OCI-LY1 (cell line): ENCODE measurements around the gene CHD5.

Experiments
- H2AFZ ChIP-seq: fragments of 200-600 bp; sonication (generic), shearing (Covaris generic); 2 replicates; pipeline ENCODE4 v1.6.0; 2014; ENCODE audit warnings: antibody characterized with exemption, mild to moderate bottlenecking, low read length
- H3F3A ChIP-seq: fragments of 200-600 bp; sonication (generic), shearing (Covaris generic); 2 replicates; pipeline ENCODE4 v1.6.0; 2014; ENCODE audit warnings: mild to moderate bottlenecking, antibody characterized with exemption, low read length, moderate library complexity; ENCODE audit not compliant: insufficient read depth
- H3K27ac ChIP-seq: fragments of 200-600 bp; sonication (generic); 2 replicates; pipeline ENCODE4 v1.5.1; 2014; ENCODE audit warnings: low read length, mixed run types, mild to moderate bottlenecking, low read depth; ENCODE audit not compliant: poor library complexity, severe bottlenecking
- H3K27me3 ChIP-seq: fragments of 200-600 bp; sonication (generic); 2 replicates; pipeline ENCODE4 v1.6.0; 2014; ENCODE audit warnings: antibody characterized with exemption, mild to moderate bottlenecking, low read length, moderate library complexity; ENCODE audit not compliant: insufficient read depth
- H3K36me3 ChIP-seq: fragments of 200-600 bp; sonication (generic); 2 replicates; pipeline ENCODE4 v1.6.1; 2014; ENCODE audit warnings: mild to moderate bottlenecking, antibody characterized with exemption, low read length, moderate library complexity, mixed read lengths; ENCODE audit not compliant: insufficient read depth
- H3K4me1 ChIP-seq: fragments of 200-600 bp; sonication (generic); 2 replicates; pipeline ENCODE4 v1.5.1; 2014; ENCODE audit warnings: mild to moderate bottlenecking, low read length, moderate library complexity; ENCODE audit not compliant: insufficient read depth, severe bottlenecking
- H3K4me2 ChIP-seq: fragments of 200-600 bp; sonication (generic), shearing (Covaris generic); 2 replicates; pipeline ENCODE4 v1.6.1; 2014; ENCODE audit warnings: low read length
- H3K4me3 ChIP-seq: fragments of 200-600 bp; sonication (generic); 2 replicates; pipeline ENCODE4 v1.5.1; 2014; ENCODE audit warnings: low read length, low read depth, mild to moderate bottlenecking, mixed read lengths; ENCODE audit not compliant: poor library complexity, severe bottlenecking
- H3K79me2 ChIP-seq: fragments of 200-600 bp; shearing (Covaris generic); 2 replicates; pipeline ENCODE4 v1.6.1; 2016; ENCODE audit warnings: mixed run types, low read length, mixed read lengths; ENCODE audit not compliant: insufficient read depth
- H3K9ac ChIP-seq: fragments of 200-600 bp; sonication (generic), shearing (Covaris generic); 2 replicates; pipeline ENCODE4 v1.6.1; 2014; ENCODE audit warnings: mild to moderate bottlenecking, low read length, mixed read lengths
- H3K9me2 ChIP-seq: fragments of 200-600 bp; sonication (generic), shearing (Covaris generic); 2 replicates; pipeline ENCODE4 v1.6.1; 2014; ENCODE audit warnings: low read depth, mild to moderate bottlenecking, low read length, mixed read lengths
- H3K9me3 ChIP-seq: fragments of 200-600 bp; shearing (Covaris generic); 2 replicates; pipeline ENCODE4 v1.6.1; 2014; ENCODE audit warnings: low read length, mixed read lengths
- H4K20me1 ChIP-seq: fragments of 200-600 bp; sonication (generic), shearing (Covaris generic); 2 replicates; pipeline ENCODE4 v1.6.0; 2016; ENCODE audit warnings: mild to moderate bottlenecking, low read length; ENCODE audit not compliant: insufficient read depth
- EZH2 ChIP-seq: fragments of 200-600 bp; sonication (generic), shearing (Covaris generic); IDR thresholded peaks from 2 replicates; pipeline ENCODE4 v1.8.0; 2017; ENCODE audit warnings: borderline replicate concordance, mixed run types, mild to moderate bottlenecking, antibody characterized with exemption, low read length, moderate library complexity, mixed read lengths
- TF ChIP-seq, protein P1 (sequence below): fragments of 200-600 bp; sonication (generic), shearing (Covaris generic); IDR thresholded peaks from 2 replicates; pipeline ENCODE4 v1.5.1; 2017; ENCODE audit warnings: mild to moderate bottlenecking, antibody characterized with exemption, low read length, moderate library complexity, mixed read lengths

Gene CHD5

DNA sequence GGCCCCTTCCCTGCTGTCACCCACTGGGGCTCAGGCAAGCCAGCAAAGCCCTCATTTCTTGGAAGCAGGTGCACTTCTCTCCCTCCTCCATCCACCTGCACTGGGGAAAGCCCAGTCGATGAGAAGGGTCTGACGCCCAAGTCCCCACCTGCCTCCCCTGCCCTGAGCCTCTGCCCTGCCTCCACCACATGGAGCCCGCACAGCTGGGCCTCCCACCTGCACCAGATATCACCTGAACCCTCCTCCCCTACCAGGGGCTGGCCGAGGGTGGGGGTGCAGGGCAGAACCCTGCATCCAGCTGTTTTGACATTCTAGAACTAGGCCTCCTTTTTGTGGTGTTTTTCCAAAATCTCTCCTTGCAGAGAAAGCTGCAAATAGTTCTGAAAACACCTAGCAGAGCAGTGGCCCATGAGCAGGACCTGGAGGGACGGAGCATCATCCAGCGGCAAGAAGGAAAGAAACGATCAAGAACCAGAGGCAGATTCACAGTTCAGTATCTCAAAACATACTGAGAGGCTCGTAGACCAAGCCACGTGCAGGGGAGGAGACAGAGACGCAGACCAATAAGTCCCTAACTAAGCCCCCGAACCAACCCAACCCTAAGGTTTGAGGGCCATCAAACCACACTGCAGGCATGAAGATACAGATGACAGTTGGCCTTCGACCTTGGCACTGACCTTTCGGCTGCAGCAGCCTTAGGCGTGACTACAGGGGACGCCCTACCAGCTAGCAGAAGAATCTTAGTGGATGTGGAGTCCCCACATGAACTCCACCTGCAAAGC, 16.7 kb downstream of the CHD5 start:
- Histone ChIP-seq H3F3A (no peaks in the 10 kb centered on the region), H3K9ac (no peak overlapping the region), H3K36me3 (no peaks in the 10 kb centered on the region), H3K9me3 (no peaks in the 10 kb centered on the region), H3K4me2 (no peak overlapping the region), H3K27ac (no peak overlapping the region), H4K20me1 (no peaks in the 10 kb centered on the region), H3K4me3 (no peak overlapping the region), H2AFZ (no peak overlapping the region), H3K9me2 (no peaks in the 10 kb centered on the region), H3K27me3 (peaks cover 23% of the 10 kb centered on the region), H3K79me2 (no peaks in the 10 kb centered on the region), H3K4me1 (no peaks in the 10 kb centered on the region)
- TF ChIP-seq, protein P1, sequence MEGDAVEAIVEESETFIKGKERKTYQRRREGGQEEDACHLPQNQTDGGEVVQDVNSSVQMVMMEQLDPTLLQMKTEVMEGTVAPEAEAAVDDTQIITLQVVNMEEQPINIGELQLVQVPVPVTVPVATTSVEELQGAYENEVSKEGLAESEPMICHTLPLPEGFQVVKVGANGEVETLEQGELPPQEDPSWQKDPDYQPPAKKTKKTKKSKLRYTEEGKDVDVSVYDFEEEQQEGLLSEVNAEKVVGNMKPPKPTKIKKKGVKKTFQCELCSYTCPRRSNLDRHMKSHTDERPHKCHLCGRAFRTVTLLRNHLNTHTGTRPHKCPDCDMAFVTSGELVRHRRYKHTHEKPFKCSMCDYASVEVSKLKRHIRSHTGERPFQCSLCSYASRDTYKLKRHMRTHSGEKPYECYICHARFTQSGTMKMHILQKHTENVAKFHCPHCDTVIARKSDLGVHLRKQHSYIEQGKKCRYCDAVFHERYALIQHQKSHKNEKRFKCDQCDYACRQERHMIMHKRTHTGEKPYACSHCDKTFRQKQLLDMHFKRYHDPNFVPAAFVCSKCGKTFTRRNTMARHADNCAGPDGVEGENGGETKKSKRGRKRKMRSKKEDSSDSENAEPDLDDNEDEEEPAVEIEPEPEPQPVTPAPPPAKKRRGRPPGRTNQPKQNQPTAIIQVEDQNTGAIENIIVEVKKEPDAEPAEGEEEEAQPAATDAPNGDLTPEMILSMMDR: no peak
- TF ChIP-seq EZH2: no peak

DNA sequence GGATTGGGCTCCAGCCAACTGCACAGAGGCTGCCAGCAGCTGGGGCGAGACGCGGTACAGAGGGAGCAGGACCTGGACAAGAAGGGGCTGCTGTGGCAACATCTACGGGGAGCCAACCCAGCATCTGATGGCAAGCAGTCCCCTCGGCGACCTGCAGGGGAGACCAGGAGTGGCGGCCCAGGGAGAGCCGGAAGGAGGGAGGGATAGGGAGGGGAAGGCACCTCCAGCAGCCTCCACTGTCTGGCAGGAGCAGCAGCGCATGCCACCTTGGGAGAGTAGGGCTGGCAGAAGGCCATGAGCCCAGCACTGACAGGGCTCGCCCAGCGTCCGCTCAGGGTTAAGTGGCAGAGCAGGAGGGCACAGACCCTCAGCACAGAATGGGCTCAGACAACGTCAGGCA, 17.3 kb downstream of the CHD5 start:
- H3K79me2 ChIP-seq: no peaks in the 10 kb centered on the region
- no peaks in the 10 kb centered on the region for H3K4me1 ChIP-seq
- H3F3A ChIP-seq: no peaks in the 10 kb centered on the region
- H3K27ac ChIP-seq: no peak overlapping the region
- no peaks in the 10 kb centered on the region for H3K36me3 ChIP-seq
- no peak overlapping the region for H3K9ac ChIP-seq
- H3K9me3 ChIP-seq: no peaks in the 10 kb centered on the region
- H4K20me1 ChIP-seq: no peaks in the 10 kb centered on the region
- no peak overlapping the region for H2AFZ ChIP-seq
- H3K4me3 ChIP-seq: no peak overlapping the region
- no peak overlapping the region for H3K4me2 ChIP-seq
- H3K27me3 ChIP-seq: peaks cover 23% of the 10 kb centered on the region
- H3K9me2 ChIP-seq: no peaks in the 10 kb centered on the region
- TF ChIP-seq EZH2: no peak
- TF ChIP-seq, protein P1: no peak

- no peak for TF ChIP-seq EZH2
- TF ChIP-seq, protein P1: no peak
- Histone ChIP-seq H3K9ac (no peak overlapping the region), H3K9me3 (no peaks in the 10 kb centered on the region), H4K20me1 (no peaks in the 10 kb centered on the region), H3K4me3 (no peak overlapping the region), H3K36me3 (no peaks in the 10 kb centered on the region), H3K27ac (no peak overlapping the region), H3F3A (no peaks in the 10 kb centered on the region), H3K4me2 (no peak overlapping the region), H3K9me2 (no peaks in the 10 kb centered on the region), H3K79me2 (no peaks in the 10 kb centered on the region), H3K27me3 (peaks cover 23% of the 10 kb centered on the region), H2AFZ (no peak overlapping the region), H3K4me1 (no peaks in the 10 kb centered on the region)
These were observed 17.8 kb downstream of the CHD5 start for GRCh38 chr1:6162341-6162740.
